Caco-2 (cell line): ENCODE measurements around the gene GPR39. TPM values are rescaled to one million over a fixed set of nuclear protein-coding genes. Genes with fewer than 3 reads are reported as not detected.

ENCODE experiments used
- BruUV-seq: library from RNA; stranded (reverse); fragments of 400-500 nt; replicated peaks from 2 replicates; lab custom pipeline; 2021; lab: Mats Ljungman, UMichigan
- CTCF ChIA-PET: fragments of 300-600 bp; sonication (Branson Sonifier 250); formaldehyde crosslinking; loops from one replicate; lab custom pipeline; 2022; ENCODE audit warnings: antibody characterized with exemption; lab: Charles Lee
- POLR2A ChIA-PET: fragments of 300-600 bp; sonication (Branson Sonifier 250); formaldehyde crosslinking; loops from one replicate; lab custom pipeline; 2022; ENCODE audit warnings: antibody characterized with exemption; lab: Charles Lee
- DNase-seq, 2 experiments: peaks; one replicate each; pipeline versions ENCODE4 v3.0.0 to v3.0.0-alpha.2; 2020 to 2022
- H3K27me3 ChIP-seq: replicated peaks from 2 replicates; pipeline ENCODE4 v1.6.0; 2011; ENCODE audit warnings: low read length; ENCODE audit not compliant: control insufficient read depth, insufficient read depth
- H3K36me3 ChIP-seq: 2 replicates; pipeline ENCODE4 v1.5.1; 2011; ENCODE audit warnings: low read length; ENCODE audit not compliant: control insufficient read depth, insufficient read depth
- H3K4me1 ChIP-seq: fragments of 250-450 bp; sonication (Bioruptor Pico); 2 replicates; pipeline ENCODE4 v1.5.1; 2020; ENCODE audit warnings: mild to moderate bottlenecking
- H3K4me3 ChIP-seq: 2 replicates; pipeline ENCODE4 v1.5.1; 2011; ENCODE audit warnings: low read depth, mild to moderate bottlenecking, control low read depth, low read length
- H3K9me3 ChIP-seq: fragments of 250-450 bp; sonication (Bioruptor Pico); 2 replicates; pipeline ENCODE4 v1.5.1; 2020; ENCODE audit warnings: mild to moderate bottlenecking, moderate library complexity
- H3K27ac Mint-ChIP-seq: one replicate; pipeline ENCODE4 v1.8.0; 2022; ENCODE audit warnings: mixed read lengths; ENCODE audit not compliant: unreplicated experiment
- H3K27me3 Mint-ChIP-seq: one replicate; pipeline ENCODE4 v1.8.0; 2022; ENCODE audit warnings: mixed read lengths; ENCODE audit not compliant: insufficient read depth, unreplicated experiment
- H3K36me3 Mint-ChIP-seq: one replicate; pipeline ENCODE4 v1.8.0; 2022; ENCODE audit warnings: mild to moderate bottlenecking, mixed read lengths; ENCODE audit not compliant: insufficient read depth, unreplicated experiment
- H3K4me1 Mint-ChIP-seq: one replicate; pipeline ENCODE4 v1.8.0; 2022; ENCODE audit warnings: low read depth, mixed read lengths; ENCODE audit not compliant: unreplicated experiment
- H3K4me3 Mint-ChIP-seq: one replicate; pipeline ENCODE4 v1.8.0; 2022; ENCODE audit warnings: mild to moderate bottlenecking, moderate library complexity, mixed read lengths; ENCODE audit not compliant: unreplicated experiment
- H3K9me3 Mint-ChIP-seq: one replicate; pipeline ENCODE4 v1.8.0; 2022; ENCODE audit warnings: mixed read lengths; ENCODE audit not compliant: unreplicated experiment
- intact Hi-C: fragments of 100-400 bp; cut with micrococcal nuclease; formaldehyde crosslinking; loops from one replicate; pipeline ENCODE4 v1.10.0; 2022; ENCODE audit not compliant: unreplicated experiment
- total RNA-seq: library from RNA; stranded (reverse); gene quantifications from 2 replicates; pipeline ENCODE4 v1.2.3, GENCODE V29; 2022
- TF ChIP-seq, protein P1 (sequence below), 2 experiments: fragments of 200-600 bp in 1 of 2; IDR thresholded peaks; 1 replicate in 1 of 2; 2 replicates in 1 of 2; pipeline versions ENCODE4 v1.5.1 to v1.8.0; 2011 to 2022; ENCODE audit warnings: antibody characterized with exemption in 1 of 2, control low read depth in 1 of 2, inconsistent platforms in 1 of 2, low read depth in 1 of 2, low read length in 1 of 2, mild to moderate bottlenecking in 1 of 2, moderate library complexity in 1 of 2; ENCODE audit not compliant: insufficient read depth in 1 of 2, severe bottlenecking in 1 of 2, unreplicated experiment in 1 of 2

GPR39 gene
- total RNA-seq, 1 experiment from 2014 or later, result 26.8 TPM

GRCh38 chr2:132589111-132589830 is 172.7 kb downstream of the GPR39 start:
- no TSS peak for BruUV-seq

GRCh38 chr2:132589966-132590365 is 173.4 kb downstream of the GPR39 start:
- Mint-ChIP-seq H3K4me3 (no peak overlapping the region), H3K4me1 (peaks cover 44% of the 10 kb centered on the region), H3K27ac (no peak overlapping the region), H3K9me3 (peaks cover 7% of the 10 kb centered on the region), H3K27me3 (no peaks in the 10 kb centered on the region), H3K36me3 (no peaks in the 10 kb centered on the region)
- peaks cover 48% of the 10 kb centered on the region for H3K4me1 ChIP-seq
- no peak for DNase-seq
- no peaks in the 10 kb centered on the region for H3K36me3 ChIP-seq
- no peaks in the 10 kb centered on the region for H3K27me3 ChIP-seq
- H3K4me3 ChIP-seq, result no peak overlapping the region
- TF ChIP-seq, protein P1, sequence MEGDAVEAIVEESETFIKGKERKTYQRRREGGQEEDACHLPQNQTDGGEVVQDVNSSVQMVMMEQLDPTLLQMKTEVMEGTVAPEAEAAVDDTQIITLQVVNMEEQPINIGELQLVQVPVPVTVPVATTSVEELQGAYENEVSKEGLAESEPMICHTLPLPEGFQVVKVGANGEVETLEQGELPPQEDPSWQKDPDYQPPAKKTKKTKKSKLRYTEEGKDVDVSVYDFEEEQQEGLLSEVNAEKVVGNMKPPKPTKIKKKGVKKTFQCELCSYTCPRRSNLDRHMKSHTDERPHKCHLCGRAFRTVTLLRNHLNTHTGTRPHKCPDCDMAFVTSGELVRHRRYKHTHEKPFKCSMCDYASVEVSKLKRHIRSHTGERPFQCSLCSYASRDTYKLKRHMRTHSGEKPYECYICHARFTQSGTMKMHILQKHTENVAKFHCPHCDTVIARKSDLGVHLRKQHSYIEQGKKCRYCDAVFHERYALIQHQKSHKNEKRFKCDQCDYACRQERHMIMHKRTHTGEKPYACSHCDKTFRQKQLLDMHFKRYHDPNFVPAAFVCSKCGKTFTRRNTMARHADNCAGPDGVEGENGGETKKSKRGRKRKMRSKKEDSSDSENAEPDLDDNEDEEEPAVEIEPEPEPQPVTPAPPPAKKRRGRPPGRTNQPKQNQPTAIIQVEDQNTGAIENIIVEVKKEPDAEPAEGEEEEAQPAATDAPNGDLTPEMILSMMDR (IDR thresholded peaks at IDR 0.05; ENCODE audit: insufficient read depth in 1 of 2, low read depth in 1 of 2, low read length in 1 of 2, severe bottlenecking in 1 of 2, unreplicated experiment in 1 of 2), result no peak
- CTCF ChIA-PET, result no interaction called here
- BruUV-seq, result no TSS peak
- POLR2A ChIA-PET, result no interaction called here
- intact Hi-C loops, result loop anchor here (2.0 kb wide), 3 partner anchors 27 to 53 kb away; no protein-coding TSS in a partner anchor
- no peaks in the 10 kb centered on the region for H3K9me3 ChIP-seq

More at GRCh38 chr2:132589111-132589830, 172.7 kb downstream of the GPR39 start:
- peak in 1 of 2 experiments; percentile 12 for DNase-seq
- Histone ChIP-seq H3K4me1 (peaks cover 48% of the 10 kb centered on the region), H3K27me3 (no peaks in the 10 kb centered on the region), H3K4me3 (no peak overlapping the region), H3K9me3 (no peaks in the 10 kb centered on the region), H3K36me3 (no peaks in the 10 kb centered on the region)
- intact Hi-C loops, result loop anchor here (2.0 kb wide), 3 partner anchors 26 to 54 kb away; no protein-coding TSS in a partner anchor
- Mint-ChIP-seq H3K4me1 (peaks cover 47% of the 10 kb centered on the region), H3K4me3 (no peak overlapping the region), H3K27ac (no peak overlapping the region), H3K27me3 (no peaks in the 10 kb centered on the region), H3K9me3 (peaks cover 7% of the 10 kb centered on the region), H3K36me3 (no peaks in the 10 kb centered on the region)
- POLR2A ChIA-PET, result no interaction called here
- CTCF ChIA-PET, result interaction anchor here (0.6 to 1.0 kb wide), 2 partner anchors 42 to 213 kb away, joined by 3 to 4 read pairs; no protein-coding TSS in a partner anchor
- TF ChIP-seq, protein P1 (IDR thresholded peaks at IDR 0.05; ENCODE audit: insufficient read depth in 1 of 2, low read depth in 1 of 2, low read length in 1 of 2, severe bottlenecking in 1 of 2, unreplicated experiment in 1 of 2), result no peak

DNA sequence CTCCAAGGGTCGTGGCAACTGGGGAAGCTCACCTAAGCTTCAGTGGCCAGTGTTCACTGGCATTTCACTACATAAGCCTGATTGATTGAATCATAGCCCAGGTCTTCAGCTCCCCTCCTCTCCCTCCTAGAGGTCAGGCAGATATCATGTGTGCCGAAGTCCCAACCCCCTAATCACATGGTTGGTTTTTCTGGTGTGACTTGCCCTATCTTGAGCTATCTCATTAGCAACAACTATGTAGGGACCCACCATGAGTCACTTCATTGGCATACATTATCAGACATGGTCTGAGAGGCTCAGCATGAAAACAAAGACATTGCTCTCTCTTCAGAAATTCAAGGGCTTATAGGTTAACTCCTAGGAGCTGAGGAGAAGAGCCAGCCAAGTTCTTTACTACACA is 176.6 kb downstream of the GPR39 start:
- BruUV-seq, result no TSS peak
- H3K9me3 Mint-ChIP-seq, result peaks cover 7% of the 10 kb centered on the region
- CTCF ChIA-PET, result no interaction called here
- POLR2A ChIA-PET, result no interaction called here
- Histone ChIP-seq H3K4me3 (no peak overlapping the region), H3K9me3 (0 out of 2 replicates have a peak, but pooled peaks cover 3% of the 10 kb centered on the region), H3K27me3 (no peaks in the 10 kb centered on the region), H3K36me3 (no peaks in the 10 kb centered on the region), H3K4me1 (peaks cover 41% of the 10 kb centered on the region)
- H3K27me3 Mint-ChIP-seq, result no peaks in the 10 kb centered on the region
- no peak overlapping the region for H3K27ac Mint-ChIP-seq
- TF ChIP-seq, protein P1 (IDR thresholded peaks at IDR 0.05; ENCODE audit: insufficient read depth in 1 of 2, low read depth in 1 of 2, low read length in 1 of 2, severe bottlenecking in 1 of 2, unreplicated experiment in 1 of 2), result no peak
- DNase-seq, result peak in 1 of 2 experiments; percentile 17
- H3K4me3 Mint-ChIP-seq, result no peak overlapping the region
- H3K4me1 Mint-ChIP-seq, result peaks cover 38% of the 10 kb centered on the region
- intact Hi-C loops, result no loop called here
- H3K36me3 Mint-ChIP-seq, result no peaks in the 10 kb centered on the region
